Testis (tissue), 3 donors: Measurements from ENCODE around the gene PSMG4. TPM values are rescaled to one million over a fixed set of nuclear protein-coding genes. Genes with fewer than 3 reads are reported as not detected.

Experiments used
- DNase-seq: peaks from one replicate; pipeline ENCODE4 v3.0.0-alpha.2; 2019
- H3K27ac ChIP-seq, 2 donors: fragments of 200-600 bp; sonication (generic); one replicate each; pipeline ENCODE4 v1.5.1; 2019
- H3K27me3 ChIP-seq: fragments of 200-600 bp; sonication (generic); one replicate; pipeline ENCODE4 v1.5.1; 2019
- H3K36me3 ChIP-seq: fragments of 200-600 bp; sonication (generic); one replicate; pipeline ENCODE4 v1.5.1; 2017; ENCODE audit warnings: low read depth; ENCODE audit errors: missing control alignments
- H3K4me1 ChIP-seq: fragments of 200-600 bp; sonication (generic); one replicate; pipeline ENCODE4 v1.5.1; 2019
- H3K4me3 ChIP-seq, 2 donors: fragments of 200-600 bp; sonication (generic); one replicate each; pipeline ENCODE4 v1.5.1; 2017 to 2019
- H3K9me3 ChIP-seq: fragments of 200-600 bp; sonication (generic); one replicate; pipeline ENCODE4 v1.5.1; 2017
- POLR2A ChIP-seq: fragments of 450-650 bp; IDR thresholded peaks from one replicate; pipeline ENCODE4 v1.6.1; 2017; ENCODE audit warnings: antibody characterized with exemption, mild to moderate bottlenecking, moderate library complexity
- WGBS, 2 donors: methylation state at CpG; one replicate each; pipeline ENCODE4 v1.1.5; 2018; 5-methylcytosine and 5-hydroxymethylcytosine counted together
- intact Hi-C: fragments of 100-400 bp; cut with DNase I; formaldehyde crosslinking; loops from one replicate; pipeline ENCODE4 v1.15.1; 2023; ENCODE audit warnings: low total_unique reads
- polyA plus RNA-seq: library from polyadenylated mRNA; stranded (reverse); fragments of 350-450 nt; fragmentation: Illumina TruSeq; extraction: RNeasy Lipid Tissue Mini Kit (QIAGEN cat#74804); gene quantifications from one replicate; pipeline ENCODE4 v1.2.3, GENCODE V29; 2014; ENCODE audit warnings: low read depth, low replicate concordance; ENCODE audit not compliant: insufficient read depth
- total RNA-seq, 2 donors: library from RNA; depleted of rRNA; stranded (reverse); fragments of >200 nt; gene quantifications; one replicate each; pipeline ENCODE4 v1.2.3, GENCODE V29; 2016
- TF ChIP-seq, protein P1 (sequence below), 3 experiments: fragments of 450-650 bp in 2 of 3; fragments of 200-600 bp in 1 of 3; sonication (generic) in 1 of 3; IDR thresholded peaks; one replicate each; pipeline ENCODE4 v1.5.1; 2016 to 2019; ENCODE audit warnings: antibody characterized with exemption in 3 of 3, mild to moderate bottlenecking in 2 of 3, moderate library complexity in 1 of 3

The PSMG4 gene
- total and polyA plus RNA-seq, 3 donors from 2014 or later = 23.1 to 46.1 (median 42.4) TPM

DNA sequence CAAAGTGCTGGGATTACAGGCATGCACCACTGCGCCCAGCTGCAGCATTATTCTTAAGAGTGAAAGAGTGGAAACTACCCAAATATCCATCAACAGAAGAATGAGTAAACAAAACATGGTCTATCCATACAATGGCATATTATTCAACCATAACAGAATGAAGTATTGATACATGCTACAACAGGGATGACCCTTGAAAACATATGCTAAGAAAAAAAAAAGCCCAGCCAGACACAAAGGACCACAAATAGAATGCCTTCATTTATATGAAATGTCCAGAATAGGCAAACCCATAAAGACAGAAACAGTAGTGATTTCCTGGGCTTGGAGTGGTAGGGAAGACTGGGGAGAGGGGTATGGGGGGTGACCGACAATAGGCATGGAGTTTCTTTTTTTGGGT lies 38.4 kb upstream of the PSMG4 start:
- H3K4me1 ChIP-seq = no peaks in the 10 kb centered on the region
- no peaks in the 10 kb centered on the region for H3K9me3 ChIP-seq
- intact Hi-C loops = no loop called here
- no peaks in the 10 kb centered on the region for H3K27me3 ChIP-seq
- H3K4me3 ChIP-seq = no peak overlapping the region
- WGBS, 2 donors = 91% methylated on average over 2 of the region's 2 CpGs
- no peak for DNase-seq
- H3K27ac ChIP-seq = no peak overlapping the region
- H3K36me3 ChIP-seq = no peaks in the 10 kb centered on the region
- TF ChIP-seq, protein P1, sequence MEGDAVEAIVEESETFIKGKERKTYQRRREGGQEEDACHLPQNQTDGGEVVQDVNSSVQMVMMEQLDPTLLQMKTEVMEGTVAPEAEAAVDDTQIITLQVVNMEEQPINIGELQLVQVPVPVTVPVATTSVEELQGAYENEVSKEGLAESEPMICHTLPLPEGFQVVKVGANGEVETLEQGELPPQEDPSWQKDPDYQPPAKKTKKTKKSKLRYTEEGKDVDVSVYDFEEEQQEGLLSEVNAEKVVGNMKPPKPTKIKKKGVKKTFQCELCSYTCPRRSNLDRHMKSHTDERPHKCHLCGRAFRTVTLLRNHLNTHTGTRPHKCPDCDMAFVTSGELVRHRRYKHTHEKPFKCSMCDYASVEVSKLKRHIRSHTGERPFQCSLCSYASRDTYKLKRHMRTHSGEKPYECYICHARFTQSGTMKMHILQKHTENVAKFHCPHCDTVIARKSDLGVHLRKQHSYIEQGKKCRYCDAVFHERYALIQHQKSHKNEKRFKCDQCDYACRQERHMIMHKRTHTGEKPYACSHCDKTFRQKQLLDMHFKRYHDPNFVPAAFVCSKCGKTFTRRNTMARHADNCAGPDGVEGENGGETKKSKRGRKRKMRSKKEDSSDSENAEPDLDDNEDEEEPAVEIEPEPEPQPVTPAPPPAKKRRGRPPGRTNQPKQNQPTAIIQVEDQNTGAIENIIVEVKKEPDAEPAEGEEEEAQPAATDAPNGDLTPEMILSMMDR (IDR thresholded peaks at IDR 0.05) = no peak
- TF ChIP-seq POLR2A = no peak

DNA sequence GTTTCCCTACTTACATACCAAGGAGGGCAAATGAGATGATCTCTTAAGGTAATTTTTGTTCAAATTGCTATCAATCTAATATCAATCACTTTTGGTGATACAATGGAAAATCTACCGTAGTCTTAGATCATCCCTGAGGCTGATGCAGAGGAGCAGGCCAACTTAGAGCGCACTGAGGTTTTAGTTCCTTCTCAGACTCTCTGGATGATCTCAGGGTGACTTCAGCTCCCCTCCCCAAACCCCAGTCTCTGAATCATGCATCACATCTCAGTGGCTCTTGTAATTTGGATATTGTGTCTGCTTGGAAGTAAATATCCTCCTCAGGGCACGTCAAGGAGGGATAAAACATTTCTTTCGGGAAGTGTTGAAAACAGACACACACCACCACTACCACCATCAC lies 37.2 kb upstream of the PSMG4 start:
- Histone ChIP-seq H3K9me3 (no peaks in the 10 kb centered on the region), H3K27me3 (no peaks in the 10 kb centered on the region), H3K36me3 (no peaks in the 10 kb centered on the region), H3K4me1 (no peaks in the 10 kb centered on the region), H3K27ac (no peak overlapping the region), H3K4me3 (no peak overlapping the region)
- intact Hi-C loops = no loop called here
- WGBS, 2 donors = 86 to 91% methylated on average over 4 of the region's 4 CpGs
- no peak for TF ChIP-seq POLR2A
- TF ChIP-seq, protein P1 (IDR thresholded peaks at IDR 0.05) = no peak
- DNase-seq = no peak

DNA sequence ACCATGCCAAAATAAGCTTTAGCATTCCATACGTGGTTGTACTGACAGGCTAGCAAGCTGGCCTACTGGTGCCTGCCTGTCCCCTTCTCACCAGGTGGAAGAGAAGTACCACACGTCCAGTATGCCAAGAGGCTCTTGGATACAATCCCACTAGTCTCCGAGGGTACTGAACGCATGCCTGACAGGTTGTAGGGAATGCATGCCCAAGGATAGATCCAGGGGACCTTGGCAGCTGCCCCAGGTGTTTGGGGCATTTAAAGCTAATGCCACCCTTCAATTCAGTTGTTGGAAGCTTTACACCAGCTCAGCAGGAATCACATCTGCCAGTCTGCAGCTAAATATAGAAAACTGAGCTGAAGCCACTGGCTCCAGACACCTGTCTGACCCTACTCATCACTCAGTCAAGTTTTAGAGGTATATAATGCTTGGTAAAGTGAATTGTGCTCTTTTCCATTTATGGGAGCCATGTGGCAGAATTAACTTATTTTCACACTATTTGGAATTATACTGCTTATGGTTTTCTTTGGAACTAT lies 36.2 kb upstream of the PSMG4 start:
- 77 to 91% methylated on average over 4 of the region's 4 CpGs for WGBS, 2 donors
- H3K4me1 ChIP-seq = peaks cover 9% of the 10 kb centered on the region
- no peaks in the 10 kb centered on the region for H3K27me3 ChIP-seq
- H3K36me3 ChIP-seq = no peaks in the 10 kb centered on the region
- no peak for DNase-seq
- intact Hi-C loops = no loop called here
- H3K9me3 ChIP-seq = no peaks in the 10 kb centered on the region
- H3K27ac ChIP-seq = no peak overlapping the region
- no peak for TF ChIP-seq POLR2A
- TF ChIP-seq, protein P1 (IDR thresholded peaks at IDR 0.05) = no peak
- H3K4me3 ChIP-seq = no peak overlapping the region

DNA sequence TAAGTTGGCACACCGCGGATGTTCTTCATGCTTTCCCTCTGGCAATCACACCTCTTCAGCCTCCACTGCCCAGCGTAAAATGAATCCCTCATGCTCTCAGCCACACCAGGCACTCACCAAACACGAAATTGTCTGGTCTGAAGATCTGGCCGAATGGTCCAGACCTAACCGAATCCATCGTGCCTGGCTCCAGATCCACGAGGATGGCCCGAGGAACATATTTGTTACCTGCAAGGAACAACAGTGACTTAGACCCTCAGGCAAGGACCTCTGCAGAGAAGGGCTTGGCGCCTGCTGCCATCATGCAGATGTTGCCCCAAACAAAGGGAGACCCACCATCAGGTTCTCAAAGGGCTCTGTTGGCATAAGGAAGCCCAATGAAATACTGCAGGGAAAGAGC lies 32.7 kb upstream of the PSMG4 start:
- intact Hi-C loops = no loop called here
- 78 to 84% methylated on average over 10 of the region's 10 CpGs for WGBS, 2 donors
- Histone ChIP-seq H3K36me3 (no peaks in the 10 kb centered on the region), H3K9me3 (no peaks in the 10 kb centered on the region), H3K4me1 (peaks cover 25% of the 10 kb centered on the region), H3K27ac (no peak overlapping the region), H3K27me3 (no peaks in the 10 kb centered on the region), H3K4me3 (no peak overlapping the region)
- DNase-seq = no peak
- no peak for TF ChIP-seq POLR2A
- TF ChIP-seq, protein P1 (IDR thresholded peaks at IDR 0.05) = no peak
